Eye (tissue), 1 donor: ENCODE data around the gene SPATA7.
"Not testable (repeated sequence)": the region's sequence is repeated elsewhere in the genome, so short reads cannot be mapped to it uniquely, and the experiment has no call there.

Experiments used
- DNase-seq: peaks from one replicate; pipeline ENCODE4 v3.0.0-alpha.2; 2015

The SPATA7 gene

GRCh38 chr14:88385212-88386101, at the start of gene SPATA7:
SPATA7 (plus strand) TSS chr14:88385657; CDS start chr14:88385819, 162 bp downstream.
- DNase-seq, result peak; percentile 98

GRCh38 chr14:88340357-88340756, 45.1 kb upstream of the SPATA7 start:
- no peak for DNase-seq

GRCh38 chr14:88342980-88343379, 42.5 kb upstream of the SPATA7 start:
- no peak for DNase-seq

- DNase-seq, result no peak
Measured at GRCh38 chr14:88346048-88346639, 39.3 kb upstream of the SPATA7 start.

- no peak for DNase-seq
Measured at GRCh38 chr14:88348546-88348945, 36.9 kb upstream of the SPATA7 start.

- peak; percentile 74 for DNase-seq
Measured at GRCh38 chr14:88351966-88352691, 33.3 kb upstream of the SPATA7 start.

GRCh38 chr14:88352698-88353097, 32.8 kb upstream of the SPATA7 start:
- peak; percentile 43 for DNase-seq

- DNase-seq, result no peak
Measured at GRCh38 chr14:88354358-88354757, 31.1 kb upstream of the SPATA7 start.

- DNase-seq, result no peak
Measured at GRCh38 chr14:88359500-88359899, 26.0 kb upstream of the SPATA7 start.

- peak; percentile 41 for DNase-seq
Measured at GRCh38 chr14:88363644-88364043, 21.8 kb upstream of the SPATA7 start.

- no peak for DNase-seq
Measured at GRCh38 chr14:88364710-88365413, 20.6 kb upstream of the SPATA7 start.

GRCh38 chr14:88369496-88369895, 16.0 kb upstream of the SPATA7 start:
- DNase-seq, result no peak

GRCh38 chr14:88379706-88380343, 5.6 kb upstream of the SPATA7 start:
- DNase-seq, result no peak

- peak; percentile 32 for DNase-seq
Measured at GRCh38 chr14:88380405-88380804, 5.1 kb upstream of the SPATA7 start.

GRCh38 chr14:88381634-88382033, 3.8 kb upstream of the SPATA7 start:
- not testable (repeated sequence) for DNase-seq

- DNase-seq, result no peak
Measured at GRCh38 chr14:88384718-88385117, 739 bp upstream of the SPATA7 start.

- no peak for DNase-seq
Measured at GRCh38 chr14:88386256-88386794, 868 bp downstream of the SPATA7 start.

GRCh38 chr14:88388741-88389282, 3.4 kb downstream of the SPATA7 start:
- DNase-seq, result no peak

GRCh38 chr14:88392609-88393008, 7.2 kb downstream of the SPATA7 start:
- DNase-seq, result no peak

- DNase-seq, result no peak
Measured at GRCh38 chr14:88411039-88411438, 25.6 kb downstream of the SPATA7 start.

- no peak for DNase-seq
Measured at GRCh38 chr14:88417594-88417993, 32.1 kb downstream of the SPATA7 start.

GRCh38 chr14:88420187-88420586, 34.7 kb downstream of the SPATA7 start:
- no peak for DNase-seq
